Heart left ventricle (tissue), 13 donors: Measurements from ENCODE around the gene TUBA1A.

ENCODE experiments used
- CTCF ChIP-seq, 12 donors: fragments of 200-600 bp; sonication (generic) in 4 of 12; IDR thresholded peaks; one replicate each; pipeline versions ENCODE4 v1.5.0 to v1.8.0; 2018 to 2022; ENCODE audit warnings: antibody characterized with exemption in 12 of 12, mild to moderate bottlenecking in 5 of 12
- POLR2A ChIP-seq, 2 donors: fragments of 450-650 bp; IDR thresholded peaks; one replicate each; pipeline ENCODE4 v1.6.1; 2017; ENCODE audit warnings: antibody characterized with exemption in 2 of 2, mild to moderate bottlenecking in 2 of 2, moderate library complexity in 2 of 2
- donor health status: ischemic (EF 13 %, LVEDD 7.1; RV severe dilation, severe dysfunction).
- donor health status: DM: no; HTN: yes; CAD: no.
- donor health status: DM: no; HTN: no; CAD: no.
- donor health status: ischemic (EF 25% LVEDD 6.9; RV normal size, moderate dysfunction).
- donor health status: ischemic (EF 25% LVEDD 5.7; RV mildly dilated, moderate dysfunction).
- donor health status: ischemic (EF 35%, LVEDD 5.7; RV mildly dilated, moderate dysfunction).
- donor health status: nonischemic (EF 11% LVEDD 7.7; RV severe dilation, severe dysfunction).
- donor health status: DM: yes; HTN: yes; CAD: no.
- donor health status: PGD.
- donor health status: ischemic (EF 29% LVEDD 5.4; RV normal size, mild dysfunction).
- donor health status: nonischemic (EF 23%, LVEDD 6.1; RV moderate dilation, normal function).

DNA sequence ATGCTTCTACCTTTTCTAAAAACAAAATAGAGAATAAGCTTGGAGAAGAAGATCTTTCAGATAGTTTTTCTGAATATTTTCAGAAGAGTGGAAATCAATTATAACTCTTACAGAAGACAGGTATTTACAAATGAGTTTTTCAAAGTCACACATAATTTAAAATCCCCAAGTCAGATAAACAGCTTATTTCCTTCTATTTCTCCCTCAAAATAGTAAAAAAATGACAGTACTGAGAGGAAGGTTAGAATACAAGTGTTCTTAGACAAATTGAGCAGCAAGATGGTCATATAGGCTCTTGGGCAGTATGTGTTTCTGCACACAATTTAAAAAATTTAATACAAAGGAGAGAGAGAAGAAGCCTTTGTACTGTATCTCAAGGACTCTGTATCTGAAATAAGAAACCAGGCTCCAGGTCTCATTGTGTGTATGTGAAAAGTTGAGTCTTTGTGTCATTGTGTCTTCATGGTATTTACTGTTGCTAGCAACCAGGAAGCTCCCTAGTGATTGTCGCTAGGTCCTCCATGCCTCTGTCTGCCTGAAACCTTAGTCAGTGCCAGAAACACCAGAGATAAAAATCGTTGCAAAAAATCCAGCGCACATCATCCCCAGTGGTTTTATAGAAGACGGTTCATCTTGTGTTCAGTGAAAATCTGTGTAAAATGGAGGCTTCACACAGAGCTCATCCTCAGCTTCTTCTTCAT lies 12.9 kb upstream of the TUBA1A start:
- TF ChIP-seq CTCF (IDR thresholded peaks at IDR 0.05) (no peak), POLR2A (IDR thresholded peaks at IDR 0.05) (no peak)
